ENCODE measurements around the gene ADA. TPM values are rescaled to one million over a fixed set of nuclear protein-coding genes. Genes with fewer than 3 reads are reported as not detected.
"Not testable (repeated sequence)": the region's sequence is repeated elsewhere in the genome, so short reads cannot be mapped to it uniquely, and the experiment has no call there.

Gene ADA
- total RNA-seq, 2 experiments from 2014 or later, result 67.0 to 142 TPM

GRCh38 chr20:44658810-44659209 lies 7.3 kb upstream of the ADA start:
- no peaks in the 10 kb centered on the region for H4K20me1 ChIP-seq (ENCODE audit: insufficient read depth, low read length)
- DNase-seq (ENCODE audit: low spot score), result no peak
- H3K9me2 ChIP-seq (ENCODE audit: insufficient read depth, low read length), result no peaks in the 10 kb centered on the region
- H2AFZ ChIP-seq (ENCODE audit: low read length), result no peak overlapping the region
- ChIA-PET POLR2A (no interaction called here), CTCF (ENCODE audit: unreplicated experiment) (no interaction called here)
- H3K36me3 ChIP-seq (ENCODE audit: insufficient read depth, low read length), result no peaks in the 10 kb centered on the region; the same call in 1 of the 2 replicates
- BruUV-seq (replicated peaks), result no TSS peak
- TF ChIP-seq EZH2phosphoT487 (IDR thresholded peaks at IDR 0.05; ENCODE audit: borderline replicate concordance, low read depth, low read length), result no peak
- TF ChIP-seq CTCF (conservative IDR thresholded peaks at IDR 0.05; ENCODE audit: low read length), result no peak
- H3K4me3 ChIP-seq (ENCODE audit: low read depth, low read length, poor library complexity, severe bottlenecking), result no peak overlapping the region
- intact Hi-C loops (cut with micrococcal nuclease; ENCODE audit: unreplicated experiment), result no loop called here
- H3K27ac ChIP-seq (ENCODE audit: low read depth, low read length, poor library complexity, severe bottlenecking), result no peak overlapping the region
- no peak overlapping the region for H3K4me2 ChIP-seq (ENCODE audit: low read length)
- H3K9me3 ChIP-seq (ENCODE audit: low read length), result no peaks in the 10 kb centered on the region
- no peaks in the 10 kb centered on the region for H3K79me2 ChIP-seq (ENCODE audit: insufficient read depth, low read depth, low read length)
- H3K4me1 ChIP-seq (ENCODE audit: insufficient read depth, low read length, poor library complexity, severe bottlenecking), result peaks cover 7% of the 10 kb centered on the region

GRCh38 chr20:44657875-44658274 lies 6.4 kb upstream of the ADA start:
- POLR2A ChIA-PET, result interaction anchor here (1.0 kb wide), 1 partner anchor 10 kb away, joined by 4 read pairs; no protein-coding TSS in a partner anchor
- CTCF ChIA-PET (ENCODE audit: unreplicated experiment), result no interaction called here
- no peak for DNase-seq (ENCODE audit: low spot score)
- no peaks in the 10 kb centered on the region for H3K79me2 ChIP-seq (ENCODE audit: insufficient read depth, low read depth, low read length)
- no peak overlapping the region for H3K4me2 ChIP-seq (ENCODE audit: low read length)
- H3K36me3 ChIP-seq (ENCODE audit: insufficient read depth, low read length), result no peaks in the 10 kb centered on the region; the same call in 1 of the 2 replicates
- no peak overlapping the region for H2AFZ ChIP-seq (ENCODE audit: low read length)
- intact Hi-C loops (cut with micrococcal nuclease; ENCODE audit: unreplicated experiment), result no loop called here
- H3K4me1 ChIP-seq (ENCODE audit: insufficient read depth, low read length, poor library complexity, severe bottlenecking), result peaks cover 15% of the 10 kb centered on the region
- no peak overlapping the region for H3K27ac ChIP-seq (ENCODE audit: low read depth, low read length, poor library complexity, severe bottlenecking)
- H3K4me3 ChIP-seq (ENCODE audit: low read depth, low read length, poor library complexity, severe bottlenecking), result no peak overlapping the region
- no peaks in the 10 kb centered on the region for H3K9me3 ChIP-seq (ENCODE audit: low read length)
- no TSS peak for BruUV-seq (replicated peaks)
- TF ChIP-seq CTCF (conservative IDR thresholded peaks at IDR 0.05; ENCODE audit: low read length) (no peak), EZH2phosphoT487 (IDR thresholded peaks at IDR 0.05; ENCODE audit: borderline replicate concordance, low read depth, low read length) (no peak)
- H4K20me1 ChIP-seq (ENCODE audit: insufficient read depth, low read length), result no peaks in the 10 kb centered on the region
- no peaks in the 10 kb centered on the region for H3K9me2 ChIP-seq (ENCODE audit: insufficient read depth, low read length)

- Histone ChIP-seq H3K36me3 (ENCODE audit: insufficient read depth, low read length) (no peaks in the 10 kb centered on the region; the same call in 1 of the 2 replicates), H3K4me2 (ENCODE audit: low read length) (no peak overlapping the region), H3K4me1 (ENCODE audit: insufficient read depth, low read length, poor library complexity, severe bottlenecking) (peaks cover 16% of the 10 kb centered on the region), H3K79me2 (ENCODE audit: insufficient read depth, low read depth, low read length) (peaks cover 4% of the 10 kb centered on the region; the same call in 1 of the 2 replicates), H3K9me3 (ENCODE audit: low read length) (no peaks in the 10 kb centered on the region), H2AFZ (ENCODE audit: low read length) (no peak overlapping the region), H3K4me3 (ENCODE audit: low read depth, low read length, poor library complexity, severe bottlenecking) (no peak overlapping the region), H3K9me2 (ENCODE audit: insufficient read depth, low read length) (no peaks in the 10 kb centered on the region), H4K20me1 (ENCODE audit: insufficient read depth, low read length) (no peaks in the 10 kb centered on the region), H3K27ac (ENCODE audit: low read depth, low read length, poor library complexity, severe bottlenecking) (no peak overlapping the region)
- ChIA-PET POLR2A (interaction anchor here (1.0 kb wide), 1 partner anchor 12 kb away, joined by 3 read pairs; no protein-coding TSS in a partner anchor), CTCF (ENCODE audit: unreplicated experiment) (no interaction called here)
- no peak for DNase-seq (ENCODE audit: low spot score)
- BruUV-seq (replicated peaks), result no TSS peak
- intact Hi-C loops (cut with micrococcal nuclease; ENCODE audit: unreplicated experiment), result no loop called here
- TF ChIP-seq CTCF (conservative IDR thresholded peaks at IDR 0.05; ENCODE audit: low read length) (no peak), EZH2phosphoT487 (IDR thresholded peaks at IDR 0.05; ENCODE audit: borderline replicate concordance, low read depth, low read length) (no peak)
Measured at GRCh38 chr20:44656448-44656847, 4.9 kb upstream of the ADA start.

GRCh38 chr20:44654210-44654609 lies 2.7 kb upstream of the ADA start:
- POLR2A ChIA-PET; CTCF ChIA-PET (ENCODE audit: unreplicated experiment); intact Hi-C loops (cut with micrococcal nuclease; ENCODE audit: unreplicated experiment); H3K4me3 ChIP-seq (ENCODE audit: low read depth, low read length, poor library complexity, severe bottlenecking); H3K9me3 ChIP-seq (ENCODE audit: low read length); H3K9me2 ChIP-seq (ENCODE audit: insufficient read depth, low read length); BruUV-seq (replicated peaks); H3K27ac ChIP-seq (ENCODE audit: low read depth, low read length, poor library complexity, severe bottlenecking); H4K20me1 ChIP-seq (ENCODE audit: insufficient read depth, low read length); H3K36me3 ChIP-seq (ENCODE audit: insufficient read depth, low read length); DNase-seq (ENCODE audit: low spot score); H2AFZ ChIP-seq (ENCODE audit: low read length); H3K4me2 ChIP-seq (ENCODE audit: low read length): not testable (repeated sequence)
- H3K4me1 ChIP-seq (ENCODE audit: insufficient read depth, low read length, poor library complexity, severe bottlenecking), result peaks cover 32% of the 10 kb centered on the region
- H3K79me2 ChIP-seq (ENCODE audit: insufficient read depth, low read depth, low read length), result peaks cover 25% of the 10 kb centered on the region

All from OCI-LY7 (cell line).